Esophagus squamous epithelium (tissue), 4 donors: ENCODE measurements around the gene PDCD6IP.

Experiments
- CTCF ChIP-seq, 6 experiments: fragments of 450-650 bp in 4 of 6; fragments of 200-600 bp in 2 of 6; sonication (generic) in 2 of 6; IDR thresholded peaks; one replicate each; pipeline ENCODE4 v1.5.1; 2016 to 2019; ENCODE audit warnings: antibody characterized with exemption in 6 of 6, mild to moderate bottlenecking in 4 of 6, moderate library complexity in 4 of 6
- POLR2A ChIP-seq, 4 donors: fragments of 450-650 bp; IDR thresholded peaks; one replicate each; pipeline ENCODE4 v1.6.1; 2017; ENCODE audit warnings: antibody characterized with exemption in 4 of 4, mild to moderate bottlenecking in 4 of 4, moderate library complexity in 3 of 4

- TF ChIP-seq CTCF (IDR thresholded peaks at IDR 0.05) (no peak), POLR2A (IDR thresholded peaks at IDR 0.05) (no peak)
These were observed 115.8 kb downstream of the PDCD6IP start for GRCh38 chr3:33914212-33914611.
